HG03439 (cell line): ENCODE measurements around the gene GARS1.

Experiments
- ATAC-seq: cut with Tn5 transposase; IDR thresholded peaks from one replicate; pipeline ENCODE4 v1.9.1; 2021; ENCODE audit warnings: mild to moderate bottlenecking, moderate library complexity; ENCODE audit not compliant: unreplicated experiment

The GARS1 gene, protein sequence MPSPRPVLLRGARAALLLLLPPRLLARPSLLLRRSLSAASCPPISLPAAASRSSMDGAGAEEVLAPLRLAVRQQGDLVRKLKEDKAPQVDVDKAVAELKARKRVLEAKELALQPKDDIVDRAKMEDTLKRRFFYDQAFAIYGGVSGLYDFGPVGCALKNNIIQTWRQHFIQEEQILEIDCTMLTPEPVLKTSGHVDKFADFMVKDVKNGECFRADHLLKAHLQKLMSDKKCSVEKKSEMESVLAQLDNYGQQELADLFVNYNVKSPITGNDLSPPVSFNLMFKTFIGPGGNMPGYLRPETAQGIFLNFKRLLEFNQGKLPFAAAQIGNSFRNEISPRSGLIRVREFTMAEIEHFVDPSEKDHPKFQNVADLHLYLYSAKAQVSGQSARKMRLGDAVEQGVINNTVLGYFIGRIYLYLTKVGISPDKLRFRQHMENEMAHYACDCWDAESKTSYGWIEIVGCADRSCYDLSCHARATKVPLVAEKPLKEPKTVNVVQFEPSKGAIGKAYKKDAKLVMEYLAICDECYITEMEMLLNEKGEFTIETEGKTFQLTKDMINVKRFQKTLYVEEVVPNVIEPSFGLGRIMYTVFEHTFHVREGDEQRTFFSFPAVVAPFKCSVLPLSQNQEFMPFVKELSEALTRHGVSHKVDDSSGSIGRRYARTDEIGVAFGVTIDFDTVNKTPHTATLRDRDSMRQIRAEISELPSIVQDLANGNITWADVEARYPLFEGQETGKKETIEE

DNA sequence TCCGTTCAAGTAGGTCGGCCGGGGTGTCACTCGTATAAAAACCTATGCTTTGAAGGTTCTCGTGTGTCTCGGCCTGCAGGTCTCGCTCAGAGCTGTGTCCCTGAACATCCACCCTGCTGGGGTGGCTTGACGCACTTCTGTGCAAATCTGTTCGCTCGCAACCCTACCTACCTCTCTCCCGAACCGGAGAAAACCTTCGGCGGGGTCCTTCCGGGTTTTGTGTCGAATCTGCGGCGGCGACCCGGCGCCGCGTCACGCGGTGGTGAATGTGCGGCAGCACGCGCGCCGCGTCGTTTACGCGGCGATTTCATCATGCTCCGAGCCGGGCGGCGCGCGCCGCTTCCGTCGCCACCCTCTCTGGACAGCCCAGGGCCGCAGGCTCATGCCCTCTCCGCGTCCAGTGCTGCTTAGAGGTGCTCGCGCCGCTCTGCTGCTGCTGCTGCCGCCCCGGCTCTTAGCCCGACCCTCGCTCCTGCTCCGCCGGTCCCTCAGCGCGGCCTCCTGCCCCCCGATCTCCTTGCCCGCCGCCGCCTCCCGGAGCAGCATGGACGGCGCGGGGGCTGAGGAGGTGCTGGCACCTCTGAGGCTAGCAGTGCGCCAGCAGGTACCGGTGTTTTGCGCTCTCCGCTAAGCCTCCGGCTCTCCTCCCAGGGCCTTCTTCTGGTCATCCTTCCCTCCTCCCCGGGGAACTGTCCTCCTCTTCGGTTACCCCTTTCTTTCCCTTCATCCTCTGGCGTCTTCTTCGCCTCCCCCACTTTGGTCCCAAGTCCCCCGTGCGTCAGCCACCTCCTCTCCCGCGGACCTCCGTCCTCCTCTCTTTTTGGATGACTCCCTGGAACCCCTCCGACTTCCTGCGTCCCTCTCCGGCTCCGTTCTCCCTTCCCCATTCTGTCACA is at the start of gene GARS1:
Gene GARS1 (plus strand): TSS at position 339 of the 896 bp plus-strand sequence. CDS start 44 bp downstream, at position 383.
- peak; percentile 87 for ATAC-seq

DNA sequence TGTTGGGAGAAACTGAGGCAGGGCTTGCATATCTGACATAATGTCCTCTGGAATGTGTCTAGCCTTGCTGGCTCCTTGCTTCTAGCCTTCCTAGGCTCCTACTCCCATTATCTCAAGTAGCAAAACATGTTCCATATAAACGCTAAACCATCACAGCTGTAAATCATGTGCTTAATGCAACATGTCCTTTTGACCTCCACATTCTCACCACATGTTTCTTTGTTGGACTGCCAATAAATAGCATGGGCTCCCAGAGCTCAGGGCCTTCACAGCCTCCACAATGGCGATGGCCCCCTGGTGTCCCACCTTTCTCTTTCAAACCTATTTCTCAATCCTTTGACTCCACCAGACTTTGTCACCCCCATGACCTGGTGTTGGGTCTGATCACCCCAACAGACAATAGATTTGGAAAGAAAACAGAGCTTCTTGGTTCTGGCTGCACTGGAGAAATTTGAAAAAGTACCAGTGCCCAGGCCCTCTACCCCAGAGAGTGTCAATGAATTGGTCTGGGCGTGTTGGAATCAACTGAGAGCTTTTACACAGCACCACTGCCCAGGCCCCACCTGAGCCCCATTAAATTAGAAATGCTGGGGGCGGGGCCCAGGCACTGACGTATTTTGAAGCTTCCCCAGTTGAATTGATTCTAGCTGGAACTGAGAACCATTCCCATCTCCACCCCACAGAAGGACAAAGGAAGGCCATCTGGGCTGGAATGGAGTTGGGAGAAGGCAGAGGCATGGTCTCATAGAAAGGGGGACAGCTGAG is 48.7 kb upstream of the GARS1 start:
- no peak for ATAC-seq

- ATAC-seq = no peak
Measured at GRCh38 chr7:30546596-30546995, 48.1 kb upstream of the GARS1 start.

DNA sequence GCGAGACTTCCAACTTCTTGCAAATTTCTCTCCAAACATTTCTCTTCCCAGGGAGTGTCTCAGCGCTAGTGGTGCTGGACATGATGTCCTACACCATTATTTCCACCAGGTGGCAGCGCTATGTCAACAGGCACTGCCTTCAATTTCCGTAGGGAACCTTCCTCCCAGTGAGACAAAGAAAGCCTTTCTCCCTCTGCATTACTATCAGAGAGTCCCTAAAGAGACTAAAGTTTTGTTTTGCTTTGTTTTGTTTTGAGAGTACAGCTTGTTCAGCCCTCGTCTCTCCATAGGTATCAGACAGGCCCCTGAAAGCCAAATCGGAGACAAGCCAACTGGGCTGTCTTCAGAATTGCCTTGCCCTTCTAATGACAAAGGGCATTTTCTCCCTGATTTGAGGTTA is 45.8 kb upstream of the GARS1 start:
- ATAC-seq = no peak

DNA sequence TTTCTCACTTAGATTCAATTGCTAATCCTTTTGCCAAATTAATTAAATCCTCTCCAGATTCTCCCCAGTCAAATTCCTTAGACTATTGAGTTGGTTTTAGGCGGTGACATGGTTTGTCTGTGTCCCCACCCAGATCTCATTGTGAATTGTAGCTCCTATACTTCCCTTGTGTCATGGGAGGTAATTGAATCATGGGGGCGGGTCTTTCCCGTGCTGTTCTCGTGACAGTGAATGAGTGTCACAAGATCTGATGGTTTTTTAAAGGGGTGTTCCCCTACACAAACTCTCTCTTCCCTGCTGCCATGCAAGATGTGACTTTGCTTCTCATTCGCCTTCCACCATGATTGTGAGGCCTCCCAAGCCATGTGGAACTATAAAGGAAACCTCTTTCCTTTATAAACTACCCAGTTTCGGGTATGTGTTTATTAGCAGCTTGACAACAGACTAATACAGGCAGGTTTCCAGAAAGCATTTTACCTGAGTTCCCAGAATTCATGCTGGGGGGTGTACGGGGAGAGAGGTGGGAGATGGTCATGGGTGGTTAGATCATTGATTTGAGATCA is 44.7 kb upstream of the GARS1 start:
- ATAC-seq = no peak

DNA sequence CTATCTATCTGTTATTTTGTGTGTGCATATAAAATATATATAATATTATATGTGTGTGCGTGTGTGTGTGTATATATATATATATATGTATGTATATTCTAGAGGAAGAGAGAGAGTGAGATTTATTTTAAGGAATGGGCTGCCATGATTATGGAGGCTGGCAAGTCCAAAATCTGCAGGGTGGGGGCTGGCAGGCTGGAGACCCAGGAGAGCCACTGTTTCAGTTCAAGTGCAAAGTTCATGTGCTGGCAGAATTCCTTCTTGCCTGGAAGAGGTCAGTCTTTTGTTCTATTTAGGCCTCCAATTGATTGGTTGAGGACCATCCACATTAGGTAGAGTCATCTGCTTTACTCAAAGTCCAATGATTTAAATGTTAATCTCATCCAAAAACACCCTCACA is 42.3 kb upstream of the GARS1 start:
- no peak for ATAC-seq

- no peak for ATAC-seq
Measured at GRCh38 chr7:30553141-30553540, 41.5 kb upstream of the GARS1 start.

DNA sequence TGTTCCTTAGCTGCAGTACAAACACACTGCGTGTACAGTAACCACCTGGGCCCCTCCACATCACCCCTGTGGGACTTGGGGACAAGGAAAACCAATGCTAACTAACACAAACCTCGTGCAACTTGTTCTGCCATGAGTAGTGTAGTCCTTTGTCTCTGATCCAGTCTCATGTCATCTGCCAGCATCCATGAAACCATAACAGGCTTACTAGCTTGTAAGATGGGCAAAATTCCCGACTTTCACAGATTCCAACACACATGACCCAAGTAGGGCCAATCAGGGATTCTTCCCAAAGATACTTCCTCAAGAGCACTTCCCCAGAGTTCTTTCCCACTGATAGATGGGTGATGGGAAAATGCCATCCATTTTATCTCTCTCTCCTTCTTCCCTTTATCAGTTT is 41.1 kb upstream of the GARS1 start:
- no peak for ATAC-seq

GRCh38 chr7:30555525-30555924 is 39.2 kb upstream of the GARS1 start:
- ATAC-seq = no peak

- ATAC-seq = no peak
Measured at GRCh38 chr7:30556840-30557239, 37.8 kb upstream of the GARS1 start.

DNA sequence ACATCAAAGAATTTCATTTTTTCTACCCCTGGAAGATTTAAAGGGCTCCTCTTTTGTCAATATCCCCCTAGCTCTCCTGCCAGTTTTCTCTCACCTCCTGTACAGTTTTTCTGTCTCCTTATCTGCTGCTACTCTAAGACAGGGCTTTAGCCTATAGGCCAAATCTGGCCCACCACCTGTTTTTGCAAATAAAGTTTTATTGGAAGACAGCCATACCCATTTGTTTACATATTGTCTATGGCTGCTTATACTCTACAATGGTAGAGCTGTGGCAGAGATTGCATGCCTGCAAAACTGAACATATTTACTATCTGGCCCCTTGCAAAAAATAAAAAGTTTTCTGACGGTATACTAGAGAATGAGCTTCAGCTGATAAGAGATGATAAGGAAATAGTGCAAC is 37.4 kb upstream of the GARS1 start:
- no peak for ATAC-seq

DNA sequence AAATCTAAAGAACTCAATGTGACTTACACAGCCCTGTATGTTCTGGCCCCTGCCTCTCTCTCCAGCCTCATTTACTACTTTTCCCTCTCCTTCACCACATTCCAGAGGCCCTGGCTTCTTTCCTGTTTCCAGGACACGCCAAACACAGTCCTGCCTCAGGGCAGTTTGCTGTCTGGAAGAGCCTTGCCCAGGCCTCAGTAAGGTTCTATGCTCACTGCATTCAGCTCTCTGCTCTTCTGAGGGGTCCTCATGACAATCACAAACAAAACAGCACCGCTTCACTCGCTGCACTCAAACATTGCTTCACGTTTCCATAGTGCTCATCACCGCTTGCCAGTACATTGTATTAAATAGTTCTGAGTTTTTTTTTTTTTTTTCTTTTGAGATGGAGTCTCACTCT is 35.1 kb upstream of the GARS1 start:
- no peak for ATAC-seq

DNA sequence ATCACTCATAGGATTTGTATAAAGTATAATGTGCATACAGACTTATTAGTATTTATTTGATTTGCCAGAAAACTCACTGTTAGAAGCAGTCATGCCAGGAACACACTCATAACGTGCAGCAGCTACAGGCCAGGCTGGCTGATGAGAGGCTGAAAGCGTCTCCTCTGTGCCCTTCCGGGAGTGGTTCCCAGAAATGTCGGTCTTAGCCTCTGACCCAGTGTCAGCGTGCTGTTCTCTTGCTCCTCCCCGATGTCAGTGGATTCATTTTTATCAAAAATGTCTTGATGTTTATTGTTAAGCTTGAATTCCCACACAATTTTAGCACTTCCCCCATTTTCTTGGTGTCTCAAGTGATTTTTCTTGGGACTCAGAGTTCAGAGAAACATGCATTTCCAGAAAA is 33.3 kb upstream of the GARS1 start:
- no peak for ATAC-seq

DNA sequence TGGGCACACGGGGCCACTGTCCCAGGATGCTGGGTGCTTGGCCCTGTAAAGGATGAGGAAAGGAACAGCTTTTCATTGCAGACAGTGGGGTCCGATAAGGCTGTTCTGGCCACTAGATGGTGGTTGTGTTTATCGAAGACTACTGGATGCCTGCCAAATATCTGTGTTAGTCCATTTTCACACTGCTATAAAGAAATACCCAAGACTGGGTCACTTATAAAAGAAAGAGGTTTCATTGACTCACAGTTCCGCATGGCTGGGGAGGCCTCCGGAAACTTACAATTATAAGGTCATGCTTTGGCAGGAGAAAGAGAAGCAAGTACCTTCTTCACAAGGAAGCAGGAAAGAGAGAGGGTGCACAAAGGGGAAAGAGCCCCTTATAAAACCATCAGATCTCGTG is 32.2 kb upstream of the GARS1 start:
- ATAC-seq = no peak

- ATAC-seq = no peak
Measured at GRCh38 chr7:30562909-30563308, 31.8 kb upstream of the GARS1 start.

DNA sequence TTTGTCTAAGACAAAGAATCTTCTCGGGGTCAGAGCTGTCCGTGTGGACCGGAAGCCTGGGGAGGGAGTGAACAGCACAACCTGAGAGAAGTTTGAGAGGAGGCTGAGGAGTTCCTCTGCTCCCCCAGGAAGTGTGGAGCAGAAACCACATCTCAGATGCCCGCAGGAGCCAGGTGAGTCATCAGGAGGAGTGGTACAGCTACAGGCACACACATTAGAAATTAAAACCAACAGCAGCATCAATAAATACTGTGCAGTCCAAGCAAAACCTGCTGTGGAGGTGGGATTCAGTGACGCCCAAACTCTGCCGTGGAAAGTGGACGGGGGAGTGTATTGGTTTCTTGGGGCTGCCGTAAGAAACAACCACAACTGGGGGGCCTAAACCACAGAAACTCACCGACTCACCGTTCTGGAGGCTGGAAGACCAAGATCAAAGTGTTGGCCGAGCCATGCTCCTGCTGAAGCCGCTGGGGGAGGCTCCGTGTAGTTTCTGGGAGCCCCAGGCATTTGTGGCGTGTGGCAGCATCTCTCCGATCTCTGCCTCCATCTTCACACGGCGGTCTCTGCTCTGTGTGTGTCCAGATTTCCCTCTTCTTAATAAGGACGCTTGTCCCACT is 31.2 kb upstream of the GARS1 start:
- no peak for ATAC-seq

GRCh38 chr7:30564243-30564892 is 30.3 kb upstream of the GARS1 start:
- peak; percentile 76 for ATAC-seq

DNA sequence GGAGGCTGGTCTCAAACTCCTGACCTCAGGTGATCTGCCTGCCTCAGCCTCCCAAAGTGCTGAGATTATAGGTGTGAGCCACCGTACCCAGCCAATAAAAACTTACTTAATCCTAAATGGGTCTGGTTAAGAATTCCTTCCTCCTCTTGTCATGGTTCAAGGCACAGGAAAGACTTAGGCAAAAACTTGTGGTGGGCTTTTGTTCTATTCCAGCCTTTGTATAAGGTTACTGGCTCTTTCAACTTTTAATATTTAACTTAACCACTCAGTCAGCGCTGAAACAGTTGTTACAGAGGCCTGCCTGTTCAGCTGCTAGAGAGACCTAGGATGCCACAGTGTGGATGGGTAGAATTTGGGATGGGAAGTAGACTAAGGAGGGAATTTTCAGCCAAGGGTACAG is 28.1 kb upstream of the GARS1 start:
- ATAC-seq = no peak

DNA sequence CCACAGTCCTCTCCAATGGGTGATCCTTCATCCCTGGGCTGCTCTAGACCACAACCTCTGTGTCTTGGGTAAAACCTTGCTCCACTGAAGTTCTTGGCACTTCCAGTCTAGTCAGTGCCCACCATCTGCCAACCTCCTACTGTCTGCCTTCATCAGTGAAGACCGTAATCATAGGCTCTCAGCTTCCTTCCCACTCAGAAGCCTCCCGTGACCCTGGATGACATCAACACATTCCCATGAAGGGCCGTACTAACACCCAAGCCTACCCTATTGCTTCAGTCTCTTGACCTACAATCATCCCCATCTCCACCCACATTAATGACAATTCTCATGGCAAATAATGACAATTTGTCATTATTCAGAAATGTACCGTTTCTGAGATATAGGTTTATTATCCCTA is 27.6 kb upstream of the GARS1 start:
- ATAC-seq = no peak
